Astrocyte (in vitro differentiated cells and primary cell): ENCODE measurements around the gene LZTS3. TPM values are rescaled to one million over a fixed set of nuclear protein-coding genes. Genes with fewer than 3 reads are reported as not detected.

Experiments
- DNase-seq: peaks from one replicate; pipeline ENCODE4 v3.0.0-alpha.2; 2010; ENCODE audit warnings: low read depth
- FAIRE-seq: peaks from 2 replicates; lab custom pipeline; 2011; peaks lifted over from hg19 to GRCh38; lab: Jason Lieb, UNC
- H2AFZ ChIP-seq: 2 replicates; pipeline ENCODE4 v1.6.0; 2012; ENCODE audit warnings: low read depth, low read length, inconsistent platforms
- H3K27ac ChIP-seq: 2 replicates; pipeline ENCODE4 v1.5.1; 2011; ENCODE audit warnings: low read depth, low read length, inconsistent platforms
- H3K27me3 ChIP-seq: 2 replicates; pipeline ENCODE4 v1.6.0; 2011; ENCODE audit warnings: low read length, inconsistent platforms; ENCODE audit not compliant: insufficient read depth
- H3K36me3 ChIP-seq: 2 replicates; pipeline ENCODE4 v1.5.1; 2011; ENCODE audit warnings: low read length, inconsistent platforms; ENCODE audit not compliant: insufficient read depth
- H3K4me1 ChIP-seq: 2 replicates; pipeline ENCODE4 v1.5.1; 2011; ENCODE audit warnings: low read length, inconsistent platforms; ENCODE audit not compliant: insufficient read depth
- H3K4me2 ChIP-seq: 2 replicates; pipeline ENCODE4 v1.6.0; 2012; ENCODE audit warnings: low read length, inconsistent platforms
- H3K4me3 ChIP-seq: 2 replicates; pipeline ENCODE4 v1.5.1; 2011; ENCODE audit warnings: low read depth, mild to moderate bottlenecking, low read length, inconsistent platforms; ENCODE audit not compliant: insufficient read depth
- H3K79me2 ChIP-seq: 2 replicates; pipeline ENCODE4 v1.6.0; 2012; ENCODE audit warnings: mild to moderate bottlenecking, low read length, inconsistent platforms; ENCODE audit not compliant: insufficient read depth
- H3K9ac ChIP-seq: 2 replicates; pipeline ENCODE4 v1.6.0; 2012; ENCODE audit warnings: mild to moderate bottlenecking, low read length, inconsistent platforms
- H3K9me3 ChIP-seq: 2 replicates; pipeline ENCODE4 v1.5.1; 2012; ENCODE audit warnings: low read depth, mild to moderate bottlenecking, low read length, inconsistent platforms; ENCODE audit not compliant: insufficient read depth
- H4K20me1 ChIP-seq: 2 replicates; pipeline ENCODE4 v1.6.0; 2012; ENCODE audit warnings: low read length, inconsistent platforms; ENCODE audit not compliant: insufficient read depth
- H3K27ac Mint-ChIP-seq: one replicate; pipeline ENCODE4 v1.8.0; 2021; ENCODE audit warnings: mild to moderate bottlenecking, mixed read lengths; ENCODE audit not compliant: unreplicated experiment
- H3K27me3 Mint-ChIP-seq: one replicate; pipeline ENCODE4 v1.8.0; 2021; ENCODE audit warnings: low read depth, mixed read lengths; ENCODE audit not compliant: unreplicated experiment
- H3K36me3 Mint-ChIP-seq: one replicate; pipeline ENCODE4 v1.8.0; 2021; ENCODE audit warnings: low read depth, mixed read lengths; ENCODE audit not compliant: unreplicated experiment
- H3K4me1 Mint-ChIP-seq: one replicate; pipeline ENCODE4 v1.8.0; 2021; ENCODE audit warnings: low read depth, mixed read lengths; ENCODE audit not compliant: unreplicated experiment
- H3K4me3 Mint-ChIP-seq: one replicate; pipeline ENCODE4 v1.8.0; 2021; ENCODE audit warnings: mild to moderate bottlenecking, moderate library complexity, mixed read lengths; ENCODE audit not compliant: unreplicated experiment
- H3K9me3 Mint-ChIP-seq: one replicate; pipeline ENCODE4 v1.8.0; 2021; ENCODE audit warnings: mild to moderate bottlenecking, mixed read lengths; ENCODE audit not compliant: unreplicated experiment
- EZH2 ChIP-seq: IDR thresholded peaks from 2 replicates; pipeline ENCODE4 v1.6.1; 2012; ENCODE audit warnings: mild to moderate bottlenecking, low read length, inconsistent platforms; ENCODE audit not compliant: insufficient read depth
- total RNA-seq: library from RNA; stranded (reverse); gene quantifications from 2 replicates; pipeline ENCODE4 v1.2.1, GENCODE V29; 2021
- TF ChIP-seq, protein P1 (sequence below): IDR thresholded peaks from 2 replicates; pipeline ENCODE4 v1.5.1; 2011; ENCODE audit warnings: low read depth, mild to moderate bottlenecking, inconsistent platforms, low read length, moderate library complexity; ENCODE audit not compliant: insufficient read depth

Gene LZTS3
- total RNA-seq, 1 donor from 2014 or later, result 12.6 TPM

DNA sequence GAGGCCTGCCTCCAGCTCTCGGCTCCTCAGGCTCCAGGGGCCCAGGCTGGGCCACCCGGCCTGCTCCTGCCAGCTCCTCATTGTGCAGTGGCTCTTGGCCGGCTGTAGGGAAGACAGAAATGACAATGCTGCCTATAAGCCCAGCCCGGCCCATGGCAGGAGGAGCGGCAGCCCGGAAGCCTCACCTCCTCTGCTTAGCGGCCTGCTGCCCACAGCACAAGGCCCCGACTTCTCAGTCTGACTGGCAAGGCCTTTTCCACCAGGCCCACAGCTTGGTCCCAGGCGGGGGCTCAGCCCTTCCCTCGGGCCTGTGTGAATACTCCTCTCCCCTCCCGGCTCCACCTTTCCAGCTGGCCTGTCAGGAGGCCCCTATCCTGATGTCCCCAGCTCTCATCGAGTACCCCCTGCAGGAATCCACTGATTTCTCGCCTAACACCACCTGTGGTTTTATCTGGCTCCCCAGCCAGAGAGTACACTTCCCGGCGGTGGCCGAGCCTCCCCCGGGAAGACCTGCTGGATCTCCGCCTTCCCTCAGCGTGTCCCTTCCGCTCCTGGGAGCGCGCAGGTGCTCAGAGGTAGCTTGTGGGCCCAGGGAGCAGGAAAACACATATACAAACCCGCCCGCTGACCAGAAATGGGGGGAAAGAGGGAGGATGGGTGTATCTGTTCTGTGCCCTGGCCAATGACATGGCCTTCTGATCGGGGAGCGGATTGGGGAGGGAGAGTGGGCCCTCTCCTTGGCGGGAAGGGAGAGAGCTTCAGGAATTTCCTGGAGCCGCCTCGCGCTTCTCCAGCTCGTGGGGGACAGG is 30.2 kb upstream of the LZTS3 start:
- peak overlapping the region; percentile 92 for H3K4me3 Mint-ChIP-seq
- Histone ChIP-seq H3K36me3 (peaks cover 3% of the 10 kb centered on the region), H3K4me1 (peaks cover 12% of the 10 kb centered on the region), H3K9ac (peak overlapping the region; percentile 89), H3K27ac (peak overlapping the region; percentile 78), H4K20me1 (no peaks in the 10 kb centered on the region), H3K27me3 (no peaks in the 10 kb centered on the region), H3K4me3 (peak overlapping the region; percentile 95), H3K9me3 (no peaks in the 10 kb centered on the region), H3K4me2 (peak overlapping the region; percentile 99), H2AFZ (peak overlapping the region; percentile 100), H3K79me2 (peaks cover 26% of the 10 kb centered on the region)
- peaks cover 9% of the 10 kb centered on the region for H3K36me3 Mint-ChIP-seq
- DNase-seq (no peak), FAIRE-seq (no peak)
- H3K27me3 Mint-ChIP-seq, result no peaks in the 10 kb centered on the region
- H3K27ac Mint-ChIP-seq, result peak overlapping the region; percentile 55
- H3K9me3 Mint-ChIP-seq, result no peaks in the 10 kb centered on the region
- H3K4me1 Mint-ChIP-seq, result no peaks in the 10 kb centered on the region
- no peak for TF ChIP-seq EZH2
- TF ChIP-seq, protein P1, sequence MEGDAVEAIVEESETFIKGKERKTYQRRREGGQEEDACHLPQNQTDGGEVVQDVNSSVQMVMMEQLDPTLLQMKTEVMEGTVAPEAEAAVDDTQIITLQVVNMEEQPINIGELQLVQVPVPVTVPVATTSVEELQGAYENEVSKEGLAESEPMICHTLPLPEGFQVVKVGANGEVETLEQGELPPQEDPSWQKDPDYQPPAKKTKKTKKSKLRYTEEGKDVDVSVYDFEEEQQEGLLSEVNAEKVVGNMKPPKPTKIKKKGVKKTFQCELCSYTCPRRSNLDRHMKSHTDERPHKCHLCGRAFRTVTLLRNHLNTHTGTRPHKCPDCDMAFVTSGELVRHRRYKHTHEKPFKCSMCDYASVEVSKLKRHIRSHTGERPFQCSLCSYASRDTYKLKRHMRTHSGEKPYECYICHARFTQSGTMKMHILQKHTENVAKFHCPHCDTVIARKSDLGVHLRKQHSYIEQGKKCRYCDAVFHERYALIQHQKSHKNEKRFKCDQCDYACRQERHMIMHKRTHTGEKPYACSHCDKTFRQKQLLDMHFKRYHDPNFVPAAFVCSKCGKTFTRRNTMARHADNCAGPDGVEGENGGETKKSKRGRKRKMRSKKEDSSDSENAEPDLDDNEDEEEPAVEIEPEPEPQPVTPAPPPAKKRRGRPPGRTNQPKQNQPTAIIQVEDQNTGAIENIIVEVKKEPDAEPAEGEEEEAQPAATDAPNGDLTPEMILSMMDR, result no peak

DNA sequence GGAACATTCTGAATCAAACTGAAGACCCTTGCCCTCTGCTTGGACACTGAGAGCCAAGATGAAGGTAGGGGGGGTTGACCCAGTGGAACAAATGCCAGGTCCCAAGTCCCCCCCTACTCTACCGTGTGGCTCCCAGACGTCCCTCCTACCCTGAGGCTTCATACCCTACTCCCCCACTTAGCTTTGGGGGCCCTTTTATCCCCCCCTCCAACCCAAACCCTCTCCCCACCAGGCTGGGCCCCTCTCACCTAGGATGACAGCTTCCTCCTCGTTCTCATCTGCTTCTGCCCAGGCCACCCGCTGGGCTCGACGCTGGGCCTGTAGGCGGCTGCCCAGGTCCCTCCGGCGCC is 29.6 kb upstream of the LZTS3 start:
- Mint-ChIP-seq H3K27me3 (no peaks in the 10 kb centered on the region), H3K4me3 (peak overlapping the region; percentile 34), H3K4me1 (no peaks in the 10 kb centered on the region), H3K27ac (no peak overlapping the region), H3K36me3 (peaks cover 9% of the 10 kb centered on the region), H3K9me3 (no peaks in the 10 kb centered on the region)
- H4K20me1 ChIP-seq, result no peaks in the 10 kb centered on the region
- TF ChIP-seq, protein P1, result no peak
- no peak for TF ChIP-seq EZH2
- H3K4me2 ChIP-seq, result peak overlapping the region; percentile 99
- peaks cover 9% of the 10 kb centered on the region for H3K4me1 ChIP-seq
- H3K27me3 ChIP-seq, result no peaks in the 10 kb centered on the region
- DNase-seq (no peak), FAIRE-seq (no peak)
- peak overlapping the region; percentile 100 for H2AFZ ChIP-seq
- no peak overlapping the region for H3K27ac ChIP-seq
- H3K4me3 ChIP-seq, result peak overlapping the region; percentile 95
- H3K36me3 ChIP-seq, result peaks cover 3% of the 10 kb centered on the region
- H3K79me2 ChIP-seq, result peaks cover 22% of the 10 kb centered on the region
- no peaks in the 10 kb centered on the region for H3K9me3 ChIP-seq
- H3K9ac ChIP-seq, result peak overlapping the region; percentile 89
